ENCODE results near the gene ZDHHC3.

- no peak for TF ChIP-seq SP1 (IDR thresholded peaks at IDR 0.05)
- TF ChIP-seq CTCF (IDR thresholded peaks at IDR 0.05; ENCODE audit: low read depth, low read length, missing input control) = no peak
- no peak for TF ChIP-seq ZBTB33 (IDR thresholded peaks at IDR 0.05)
- no peak for TF ChIP-seq JUND (IDR thresholded peaks at IDR 0.05)
- no peak for TF ChIP-seq TAF1 (conservative IDR thresholded peaks at IDR 0.05)
- TF ChIP-seq REST (IDR thresholded peaks at IDR 0.05) = no peak
- TF ChIP-seq MAX (IDR thresholded peaks at IDR 0.05) = no peak
- no peak for TF ChIP-seq RAD21 (IDR thresholded peaks at IDR 0.05)
- TF ChIP-seq EGR1 (IDR thresholded peaks at IDR 0.05; ENCODE audit: low read depth in 2 of 2) = no peak
- no peak for TF ChIP-seq FOXA1 (IDR thresholded peaks at IDR 0.05)
- TF ChIP-seq ATF3 (IDR thresholded peaks at IDR 0.05) = no peak
These were observed 27.7 kb downstream of the ZDHHC3 start for GRCh38 chr3:44948239-44948638.

All from liver (tissue), 3 donors.